HepG2 (cell line): ENCODE measurements around the gene SKIDA1. TPM values are rescaled to one million over a fixed set of nuclear protein-coding genes. Genes with fewer than 3 reads are reported as not detected.

Experiments
- ATAC-seq: fragments of 200-7000 bp; cut with Tn5 transposase; 3 replicates; pipeline ENCODE4 v1.9.1; 2020; ENCODE audit warnings: mild to moderate bottlenecking, moderate library complexity
- BruUV-seq: library from RNA; stranded (reverse); fragments of 400-500 nt; replicated peaks from 2 replicates; lab custom pipeline; 2021; lab: Mats Ljungman, UMichigan
- CTCF ChIA-PET: fragments of 300-600 bp; formaldehyde crosslinking; extraction: SDS; loops from one replicate; lab custom pipeline; 2021; ENCODE audit warnings: low total read pairs, inconsistent platforms, low intra/inter-chr PET ratio; lab: Yijun Ruan, JAX
- POLR2A ChIA-PET: fragments of 350-600 bp; sonication (Branson Sonifier 250); formaldehyde crosslinking; loops from one replicate; lab custom pipeline; 2020; ENCODE audit warnings: antibody characterized with exemption, inconsistent platforms; lab: Yijun Ruan, JAX
- DNase-seq: peaks from one replicate; pipeline ENCODE4 v3.0.0-alpha.2; 2015; ENCODE audit warnings: low spot score
- FAIRE-seq: peaks from 3 replicates; lab custom pipeline; 2011; peaks lifted over from hg19 to GRCh38; lab: Jason Lieb, UNC
- H2AFZ ChIP-seq: one replicate; pipeline ENCODE4 v1.6.1; 2011; ENCODE audit warnings: low read length, inconsistent platforms
- H3K27ac ChIP-seq: fragments of 300-600 bp; 3 replicates; pipeline ENCODE4 v1.8.0; 2011; ENCODE audit warnings: mixed run types, mild to moderate bottlenecking, mixed read lengths, low read length, inconsistent platforms; ENCODE audit not compliant: insufficient read depth; ENCODE audit errors: extremely low read length
- H3K27me3 ChIP-seq, 2 experiments: fragments of 200-600 bp in 1 of 2; 2 replicates in 1 of 2; 3 replicates in 1 of 2; pipeline versions ENCODE4 v1.6.0 to v1.8.0; 2011; ENCODE audit warnings: low read length in 2 of 2, mild to moderate bottlenecking in 2 of 2, moderate library complexity in 2 of 2, inconsistent platforms in 1 of 2; ENCODE audit not compliant: insufficient read depth in 2 of 2, control insufficient read depth in 1 of 2
- H3K36me3 ChIP-seq, 2 experiments: fragments of 200-600 bp in 1 of 2; replicated peaks in 1 of 2; 2 replicates in 1 of 2; 3 replicates in 1 of 2; pipeline versions ENCODE4 v1.5.1 to v1.8.0; 2011; ENCODE audit warnings: low read length in 2 of 2, inconsistent platforms in 1 of 2; ENCODE audit not compliant: insufficient read depth in 2 of 2, control insufficient read depth in 1 of 2
- H3K4me1 ChIP-seq: 2 replicates; pipeline ENCODE4 v1.5.1; 2012; ENCODE audit warnings: low read length, inconsistent platforms; ENCODE audit not compliant: insufficient read depth
- H3K4me2 ChIP-seq: 2 replicates; pipeline ENCODE4 v1.6.0; 2011; ENCODE audit warnings: low read depth, low read length, inconsistent platforms
- H3K4me3 ChIP-seq, 3 experiments: fragments of 200-600 bp in 1 of 3; sonication (generic), shearing (Covaris generic) in 1 of 3; replicated peaks in 1 of 3; 2 replicates each; pipeline ENCODE4 v1.5.1; 2011 to 2016; ENCODE audit warnings: low read length in 3 of 3, inconsistent platforms in 2 of 3, low read depth in 2 of 3, mild to moderate bottlenecking in 2 of 3, control low read depth in 1 of 3, mixed read lengths in 1 of 3; ENCODE audit not compliant: insufficient read depth in 1 of 3
- H3K79me2 ChIP-seq: one replicate; pipeline ENCODE4 v1.6.1; 2011; ENCODE audit warnings: low read length, inconsistent platforms; ENCODE audit not compliant: insufficient read depth
- H3K9ac ChIP-seq: 2 replicates; pipeline ENCODE4 v1.6.0; 2011; ENCODE audit warnings: mild to moderate bottlenecking, low read depth, low read length, inconsistent platforms; ENCODE audit not compliant: insufficient read depth
- H3K9me3 ChIP-seq: 2 replicates; pipeline ENCODE4 v1.5.1; 2012; ENCODE audit warnings: mild to moderate bottlenecking, low read length
- H4K20me1 ChIP-seq: 2 replicates; pipeline ENCODE4 v1.6.0; 2011; ENCODE audit warnings: inconsistent platforms, mild to moderate bottlenecking, low read length, moderate library complexity; ENCODE audit not compliant: insufficient read depth
- ARID2 ChIP-seq: sonication (generic); formaldehyde crosslinking; IDR thresholded peaks from 2 replicates; pipeline ENCODE4 v1.8.1; 2022; ENCODE audit warnings: mild to moderate bottlenecking, missing genetic modification reagents, borderline replicate concordance
- FOXC1 ChIP-seq: sonication (generic); formaldehyde crosslinking; IDR thresholded peaks from 2 replicates; pipeline ENCODE4 v1.8.0; 2022; ENCODE audit warnings: mild to moderate bottlenecking, missing genetic modification reagents, borderline replicate concordance
- KLF12 ChIP-seq: sonication (generic); formaldehyde crosslinking; IDR thresholded peaks from 2 replicates; pipeline ENCODE4 v1.4.0; 2020; ENCODE audit warnings: missing genetic modification reagents, borderline replicate concordance
- NR2F6 ChIP-seq, 2 experiments: IDR thresholded peaks; 2 replicates each; pipeline ENCODE4 v1.6.1; 2016; ENCODE audit warnings: antibody characterized with exemption in 1 of 2, mild to moderate bottlenecking in 1 of 2
- RARG ChIP-seq: sonication (generic); formaldehyde crosslinking; IDR thresholded peaks from 2 replicates; pipeline ENCODE4 v1.4.0; 2020; ENCODE audit warnings: low read depth, mild to moderate bottlenecking, missing genetic modification reagents
- SOX6 ChIP-seq, 2 experiments: fragments of 450-650 bp in 1 of 2; sonication (generic) in 1 of 2; formaldehyde crosslinking in 1 of 2; IDR thresholded peaks; 2 replicates each; pipeline versions ENCODE4 v1.4.0 to v1.6.1; 2017 to 2020; ENCODE audit warnings: antibody characterized with exemption in 1 of 2, mild to moderate bottlenecking in 1 of 2, missing genetic modification reagents in 1 of 2
- TAF1 ChIP-seq: sonication (generic); formaldehyde crosslinking; IDR thresholded peaks from 2 replicates; pipeline ENCODE4 v1.4.0; 2020; ENCODE audit warnings: missing genetic modification reagents
- ZBTB8A ChIP-seq: sonication (generic); formaldehyde crosslinking; IDR thresholded peaks from 2 replicates; pipeline ENCODE4 v1.4.0; 2020; ENCODE audit warnings: mild to moderate bottlenecking, low read depth, missing genetic modification reagents, borderline replicate concordance
- ZNF326 ChIP-seq: sonication (generic); formaldehyde crosslinking; IDR thresholded peaks from 2 replicates; pipeline ENCODE4 v1.4.0; 2020; ENCODE audit warnings: missing genetic modification reagents, borderline replicate concordance
- ZNF670 ChIP-seq: sonication (generic); formaldehyde crosslinking; IDR thresholded peaks from 2 replicates; pipeline ENCODE4 v1.8.0; 2022; ENCODE audit warnings: mild to moderate bottlenecking, missing genetic modification reagents, borderline replicate concordance
- WGBS: methylation state at CpG from one replicate; pipeline ENCODE4 v1.1.6; 2017; ENCODE audit warnings: low lambda C conversion rate; 5-methylcytosine and 5-hydroxymethylcytosine counted together
- in situ Hi-C: cut with HindIII; loops from 2 replicates; pipeline ENCODE4 v1.10.0; 2017; ENCODE audit warnings: low pct_unique_long_range_greater_than_20kb; ENCODE audit not compliant: extremely low pct_ligation_motif_present
- intact Hi-C: fragments of 100-400 bp; cut with micrococcal nuclease; formaldehyde crosslinking; loops from one replicate; pipeline ENCODE4 v1.10.0; 2022; ENCODE audit not compliant: unreplicated experiment
- polyA plus RNA-seq, 8 experiments: library from polyadenylated mRNA; depleted of rRNA in 3 of 8; stranded (reverse) in 7 of 8; unstranded in 1 of 8; fragments of >200 nt; fragmentation: Illumina TruSeq in 4 of 8; extraction: Trizol in 4 of 8; gene quantifications; 2 replicates each; pipeline versions ENCODE4 v1.2.1 to v1.2.3, GENCODE V29; 2011 to 2016; ENCODE audit warnings: low read depth in 4 of 8, missing spikeins in 1 of 8, mixed read lengths in 1 of 8; ENCODE audit not compliant: insufficient read depth in 1 of 8
- total RNA-seq, 5 experiments: library from RNA; depleted of rRNA; stranded (reverse); fragments of >200 nt; fragmentation: Illumina TruSeq; extraction: Trizol; gene quantifications; 2 replicates each; pipeline ENCODE4 v1.2.3, GENCODE V29; 2016; ENCODE audit warnings: low read depth in 1 of 5
- TF ChIP-seq, protein P1 (sequence below): sonication (generic); formaldehyde crosslinking; IDR thresholded peaks from 2 replicates; pipeline ENCODE4 v1.4.0; 2020; ENCODE audit warnings: missing genetic modification reagents, borderline replicate concordance
- TF ChIP-seq, protein P2 (sequence below): IDR thresholded peaks from 2 replicates; pipeline ENCODE4 v1.6.1; 2016; ENCODE audit warnings: missing genetic modification reagents, missing compliant biosample characterization

The SKIDA1 gene
- total and polyA plus RNA-seq, 2 of the 13 experiments (the other 11 are each of a cell fraction or from before 2014, with no cell fraction given) = 0.73 to 1.5 TPM

DNA sequence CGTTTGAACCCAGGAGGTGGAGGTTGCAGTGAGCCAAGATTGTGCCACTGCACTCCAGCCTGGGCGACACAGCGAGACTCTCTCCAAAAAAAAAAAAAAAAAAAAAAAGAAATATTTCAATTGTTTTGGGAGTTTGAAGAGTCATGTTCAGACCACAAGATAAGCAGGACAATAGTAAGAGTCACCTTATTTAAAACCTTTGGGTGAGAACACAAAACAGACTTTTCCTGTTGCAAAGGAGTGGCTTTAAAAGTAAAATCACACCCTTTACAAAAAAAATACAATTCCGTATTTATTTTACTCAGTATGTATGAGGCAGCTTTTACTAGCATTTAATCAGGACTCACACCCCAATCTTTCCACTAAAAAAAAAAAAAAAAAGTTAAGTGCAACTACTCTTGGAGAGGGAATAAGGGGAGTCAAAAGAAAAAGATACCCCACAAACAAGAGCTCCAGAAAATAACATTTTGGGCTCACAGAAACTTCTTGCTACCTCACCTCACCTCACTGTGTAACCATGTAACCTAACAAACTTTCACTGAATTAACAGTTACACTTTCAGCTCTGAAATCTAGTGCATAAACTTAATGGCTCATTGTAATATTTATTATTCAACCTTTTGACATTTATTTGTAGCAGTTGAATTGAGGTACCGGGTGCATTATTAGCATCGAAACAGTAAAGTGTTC, 11.2 kb downstream of the SKIDA1 start (continued):
- TF ChIP-seq TAF1 (CRISPR knock-in tag) (no peak), ZNF670 (CRISPR knock-in tag) (no peak)

DNA sequence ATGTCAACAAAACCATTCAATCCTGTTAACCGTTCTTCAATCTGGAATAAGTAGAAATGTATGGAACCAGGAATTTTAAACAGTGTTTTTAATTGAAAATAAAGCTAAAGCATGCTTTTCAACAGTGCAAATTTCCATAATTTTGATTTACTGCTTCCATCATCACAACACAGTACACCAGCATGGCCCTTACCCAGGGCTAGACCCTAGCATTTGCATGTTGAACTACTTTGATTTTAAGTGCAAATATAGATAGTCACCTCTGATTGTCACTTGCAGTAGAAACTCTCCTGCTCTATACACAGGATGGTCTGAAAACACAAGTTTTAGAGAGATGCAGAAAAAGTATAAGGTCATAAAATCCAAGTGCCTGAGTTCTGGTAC, 12.1 kb downstream of the SKIDA1 start:
- no peak overlapping the region for H3K4me3 ChIP-seq
- no peak overlapping the region for H3K4me2 ChIP-seq
- H2AFZ ChIP-seq = no peak overlapping the region
- TF ChIP-seq RARG = no peak
- no peak overlapping the region for H3K27ac ChIP-seq
- H3K79me2 ChIP-seq = peaks cover 2% of the 10 kb centered on the region
- H3K36me3 ChIP-seq = no peaks in the 10 kb centered on the region
- WGBS = 86% methylated on average over 1 of the region's 1 CpG
- no peaks in the 10 kb centered on the region for H3K9me3 ChIP-seq
- BruUV-seq = no TSS peak
- peaks cover 81% of the 10 kb centered on the region for H3K4me1 ChIP-seq
- ATAC-seq (no peak), FAIRE-seq (no peak), DNase-seq (no peak)
- H3K27me3 ChIP-seq = no peaks in the 10 kb centered on the region; a peak in 1 of 5 replicates
- intact Hi-C loops (no loop called here), in situ Hi-C loops (loop anchor here (25.0 kb wide), 1 partner anchor 799 kb away; the partner anchor contains the start of genes BMI1 and COMMD3)
- POLR2A ChIA-PET = interaction anchor here (5.1 to 5.4 kb wide), 2 partner anchors 14 to 17 kb away, joined by 60 to 92 read pairs; partner anchors contain the start of gene SKIDA1
- no peak overlapping the region for H3K9ac ChIP-seq
- CTCF ChIA-PET = no interaction called here
- no peaks in the 10 kb centered on the region for H4K20me1 ChIP-seq

DNA sequence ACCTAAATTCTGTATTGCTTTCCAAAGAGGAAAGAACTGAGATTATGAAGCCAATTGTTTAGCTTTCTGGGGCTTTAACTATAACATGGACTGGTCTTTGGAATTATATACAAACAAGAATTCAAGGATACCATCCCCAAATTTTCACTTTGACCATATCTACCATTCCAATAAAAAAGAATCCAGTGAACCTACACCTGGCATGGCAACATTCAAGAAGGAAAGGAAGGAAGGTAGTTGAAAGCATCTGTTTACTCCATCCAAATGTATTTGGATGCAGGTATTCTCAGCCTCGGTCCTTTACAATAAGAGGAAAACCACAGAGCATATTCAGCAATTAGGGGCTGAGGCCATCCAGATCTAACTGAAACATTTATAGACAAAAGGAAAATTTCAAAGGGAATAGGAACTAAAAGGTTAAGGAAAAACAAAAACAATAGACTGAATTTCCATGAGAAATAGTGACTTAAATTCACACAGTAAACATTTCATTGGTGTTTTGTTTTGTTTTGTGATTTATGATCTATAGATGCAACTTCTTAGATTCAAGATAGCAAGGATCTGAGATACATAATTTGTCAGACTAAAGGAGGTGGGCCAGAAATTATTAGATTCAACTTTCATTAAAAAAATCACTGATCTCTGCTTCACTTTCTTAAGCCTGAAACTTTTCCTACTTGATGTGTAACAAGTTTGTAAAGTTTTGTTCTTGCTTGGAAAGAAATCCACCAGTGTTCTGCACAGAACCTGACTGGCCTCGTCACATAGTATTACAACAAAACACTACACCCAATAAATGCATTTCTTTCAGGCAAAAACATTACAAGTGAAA, 12.7 kb downstream of the SKIDA1 start:
- ATAC-seq = no peak
- POLR2A ChIA-PET = interaction anchor here (2.7 to 5.1 kb wide), 2 partner anchors 13 to 16 kb away, joined by 18 to 60 read pairs; partner anchors contain the start of gene SKIDA1
- peaks cover 81% of the 10 kb centered on the region for H3K4me1 ChIP-seq
- no peaks in the 10 kb centered on the region for H4K20me1 ChIP-seq
- no peak overlapping the region for H2AFZ ChIP-seq
- WGBS = 93% methylated on average over 2 of the region's 2 CpGs
- H3K79me2 ChIP-seq = peaks cover 2% of the 10 kb centered on the region
- intact Hi-C loops (no loop called here), in situ Hi-C loops (loop anchor here (25.0 kb wide), 1 partner anchor 800 kb away; the partner anchor contains the start of genes BMI1 and COMMD3)
- no peaks in the 10 kb centered on the region for H3K9me3 ChIP-seq
- no peaks in the 10 kb centered on the region for H3K36me3 ChIP-seq
- no peak overlapping the region for H3K9ac ChIP-seq
- H3K27me3 ChIP-seq = no peaks in the 10 kb centered on the region; a peak in 1 of 5 replicates
- CTCF ChIA-PET = no interaction called here
- H3K4me2 ChIP-seq = no peak overlapping the region
- H3K27ac ChIP-seq = no peak overlapping the region
- H3K4me3 ChIP-seq = no peak overlapping the region
- FAIRE-seq = no peak
- BruUV-seq = no TSS peak
- DNase-seq = no peak
- TF ChIP-seq ZNF326 (CRISPR knock-in tag) (no peak), SOX6 (IDR thresholded peaks at IDR 0.05) (no peak), SOX6 (CRISPR knock-in tag; IDR thresholded peaks at IDR 0.05) (no peak), KLF12 (no peak), ARID2 (CRISPR knock-in tag) (no peak), NR2F6 (IDR thresholded peaks at IDR 0.05) (no peak), NR2F6 (CRISPR knock-in tag; IDR thresholded peaks at IDR 0.05) (no peak), FOXC1 (CRISPR knock-in tag) (no peak), ZBTB8A (CRISPR knock-in tag) (no peak)
- TF ChIP-seq, protein P1, sequence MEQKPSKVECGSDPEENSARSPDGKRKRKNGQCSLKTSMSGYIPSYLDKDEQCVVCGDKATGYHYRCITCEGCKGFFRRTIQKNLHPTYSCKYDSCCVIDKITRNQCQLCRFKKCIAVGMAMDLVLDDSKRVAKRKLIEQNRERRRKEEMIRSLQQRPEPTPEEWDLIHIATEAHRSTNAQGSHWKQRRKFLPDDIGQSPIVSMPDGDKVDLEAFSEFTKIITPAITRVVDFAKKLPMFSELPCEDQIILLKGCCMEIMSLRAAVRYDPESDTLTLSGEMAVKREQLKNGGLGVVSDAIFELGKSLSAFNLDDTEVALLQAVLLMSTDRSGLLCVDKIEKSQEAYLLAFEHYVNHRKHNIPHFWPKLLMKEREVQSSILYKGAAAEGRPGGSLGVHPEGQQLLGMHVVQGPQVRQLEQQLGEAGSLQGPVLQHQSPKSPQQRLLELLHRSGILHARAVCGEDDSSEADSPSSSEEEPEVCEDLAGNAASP = no peak
- TF ChIP-seq, protein P2, sequence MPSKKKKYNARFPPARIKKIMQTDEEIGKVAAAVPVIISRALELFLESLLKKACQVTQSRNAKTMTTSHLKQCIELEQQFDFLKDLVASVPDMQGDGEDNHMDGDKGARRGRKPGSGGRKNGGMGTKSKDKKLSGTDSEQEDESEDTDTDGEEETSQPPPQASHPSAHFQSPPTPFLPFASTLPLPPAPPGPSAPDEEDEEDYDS (CRISPR knock-in tag) = no peak
